ENCODE data around the gene AMBP.

Gene AMBP

DNA sequence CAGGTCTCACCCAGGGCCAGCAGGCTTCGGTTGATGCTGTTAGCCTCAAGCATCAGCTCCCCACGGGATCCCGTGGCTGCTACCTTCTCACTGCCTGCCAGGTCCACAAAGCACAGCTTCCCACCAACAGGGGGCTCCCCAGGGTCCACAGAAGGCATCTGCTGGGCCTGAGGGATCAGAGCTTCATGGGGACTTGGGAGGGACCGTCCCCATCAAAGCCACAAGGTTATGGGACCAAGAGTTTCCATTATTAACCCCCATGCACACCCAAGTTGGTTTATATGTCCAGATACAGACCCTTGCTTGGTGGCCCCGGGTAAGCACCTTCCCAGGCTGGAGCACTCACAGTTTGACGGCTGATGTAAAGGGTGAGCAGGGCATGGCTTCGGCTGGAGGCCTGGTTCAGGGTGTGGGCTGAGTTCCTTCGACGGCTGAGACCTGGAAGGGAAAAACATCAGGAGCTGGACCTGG lies 18.0 kb upstream of the AMBP start:
- H3K36me3 ChIP-seq = no peaks in the 10 kb centered on the region
- H3K4me1 ChIP-seq = no peaks in the 10 kb centered on the region
- DNase-seq = no peak
- H3K4me3 ChIP-seq (ENCODE audit: low read depth, low read length) = no peak overlapping the region
- H3K9me3 ChIP-seq = 0 out of 2 replicates have a peak, but pooled peaks cover 2% of the 10 kb centered on the region
- peak; percentile 39; the same call in 1 of the 2 replicates for TF ChIP-seq CTCF (IDR thresholded peaks at IDR 0.05; ENCODE audit: low read depth, low read length)
- H3K27me3 ChIP-seq = peaks cover 13% of the 10 kb centered on the region; the same call in 1 of the 2 replicates

DNA sequence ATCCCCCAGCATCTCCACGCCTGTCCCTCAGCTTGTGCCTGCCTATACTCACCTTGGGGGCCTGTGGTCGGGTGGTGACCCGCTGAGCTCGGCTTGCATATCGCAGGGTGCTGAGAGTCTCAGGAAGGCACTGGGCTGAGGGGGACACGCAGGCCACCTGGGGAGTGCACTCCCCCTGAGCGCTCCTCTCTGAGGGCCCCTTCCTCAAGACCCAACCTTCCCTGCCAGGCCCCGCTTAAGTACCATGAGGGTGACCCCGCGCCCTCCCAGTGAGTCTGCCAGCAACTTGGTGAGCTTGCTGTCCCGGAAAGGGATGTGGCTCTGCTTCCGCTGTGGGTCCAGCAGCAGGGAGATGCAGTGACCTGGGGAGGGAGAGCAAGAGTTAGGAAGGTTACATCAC lies 16.9 kb upstream of the AMBP start:
- no peaks in the 10 kb centered on the region for H3K36me3 ChIP-seq
- H3K9me3 ChIP-seq = 0 out of 2 replicates have a peak, but pooled peaks cover 2% of the 10 kb centered on the region
- no peaks in the 10 kb centered on the region for H3K4me1 ChIP-seq
- H3K4me3 ChIP-seq (ENCODE audit: low read depth, low read length) = no peak overlapping the region
- peaks cover 13% of the 10 kb centered on the region; the same call in 1 of the 2 replicates for H3K27me3 ChIP-seq
- TF ChIP-seq CTCF (IDR thresholded peaks at IDR 0.05; ENCODE audit: low read depth, low read length) = no peak
- DNase-seq = no peak

DNA sequence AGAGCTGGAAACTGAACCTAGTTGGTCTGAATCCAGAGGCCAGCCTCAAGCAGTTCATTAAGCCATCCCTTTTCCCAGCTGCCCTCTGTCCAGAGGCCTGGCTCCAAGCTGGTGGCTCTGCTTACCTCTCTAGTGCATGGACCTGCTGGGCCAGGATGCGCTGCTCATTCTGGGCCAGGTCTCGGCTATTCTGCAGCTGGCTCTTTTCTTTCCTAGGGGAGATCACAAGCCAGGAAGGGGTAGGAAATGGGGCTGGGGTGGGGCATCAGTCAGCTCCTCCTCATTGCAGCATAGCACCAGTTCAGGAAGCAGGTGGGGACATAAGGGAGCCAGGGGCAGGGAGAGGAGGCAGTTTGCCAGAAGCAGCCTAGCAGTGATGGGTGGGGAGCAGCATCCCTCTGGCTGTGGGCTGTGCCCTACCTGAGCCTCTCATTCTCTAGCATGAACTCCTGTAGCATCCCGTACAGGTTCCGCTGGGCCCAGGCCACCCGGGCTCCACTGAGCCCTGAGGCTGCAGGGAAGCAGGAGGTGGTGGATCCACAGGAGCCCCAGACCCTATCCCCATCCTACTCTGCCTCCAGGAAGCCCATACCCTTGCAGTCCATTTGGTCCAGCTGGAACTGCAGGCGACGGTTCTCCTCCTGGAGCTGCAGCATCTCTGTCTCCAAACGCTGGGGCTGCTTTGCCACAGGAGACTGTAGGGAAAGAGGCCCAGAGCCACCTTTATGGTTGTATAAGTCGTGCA lies 15.8 kb upstream of the AMBP start:
- H3K27me3 ChIP-seq = peaks cover 8% of the 10 kb centered on the region; the same call in 1 of the 2 replicates
- no peaks in the 10 kb centered on the region for H3K36me3 ChIP-seq
- no peak overlapping the region for H3K4me3 ChIP-seq (ENCODE audit: low read depth, low read length)
- H3K9me3 ChIP-seq = 0 out of 2 replicates have a peak, but pooled peaks cover 2% of the 10 kb centered on the region
- DNase-seq = no peak
- H3K4me1 ChIP-seq = no peaks in the 10 kb centered on the region
- no peak for TF ChIP-seq CTCF (IDR thresholded peaks at IDR 0.05; ENCODE audit: low read depth, low read length)

- no peaks in the 10 kb centered on the region for H3K36me3 ChIP-seq
- no peak overlapping the region for H3K4me3 ChIP-seq (ENCODE audit: low read depth, low read length)
- DNase-seq = no peak
- 0 out of 2 replicates have a peak, but pooled peaks cover 2% of the 10 kb centered on the region for H3K9me3 ChIP-seq
- H3K27me3 ChIP-seq = peaks cover 6% of the 10 kb centered on the region; the same call in 1 of the 2 replicates
- no peak for TF ChIP-seq CTCF (IDR thresholded peaks at IDR 0.05; ENCODE audit: low read depth, low read length)
- H3K4me1 ChIP-seq = no peaks in the 10 kb centered on the region
Observed at GRCh38 chr9:114093031-114093471, 15.0 kb upstream of the AMBP start.

DNA sequence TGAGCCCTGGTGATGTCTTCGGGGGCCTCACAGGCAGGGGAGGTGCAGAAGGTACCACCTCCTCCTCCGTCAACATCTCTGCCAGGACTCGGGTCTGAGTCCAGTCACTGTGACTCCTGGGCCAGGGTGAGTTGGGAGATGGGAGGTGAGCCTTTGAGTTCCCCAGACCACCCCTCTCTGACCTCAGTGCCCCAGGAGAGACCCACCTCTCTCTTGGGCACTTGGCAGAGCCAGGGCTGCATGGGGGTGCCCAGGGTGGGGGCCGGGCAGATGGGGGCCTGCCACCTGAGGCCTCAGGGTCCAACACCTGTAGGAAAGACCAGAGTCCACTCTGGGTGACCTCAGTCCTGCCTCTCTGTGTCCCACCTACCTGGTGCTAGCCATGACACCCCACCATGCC lies 14.2 kb upstream of the AMBP start:
- Histone ChIP-seq H3K4me3 (ENCODE audit: low read depth, low read length) (no peak overlapping the region), H3K27me3 (no peaks in the 10 kb centered on the region), H3K4me1 (no peaks in the 10 kb centered on the region), H3K36me3 (no peaks in the 10 kb centered on the region), H3K9me3 (no peaks in the 10 kb centered on the region; the same call in 1 of the 2 replicates)
- no peak for DNase-seq
- TF ChIP-seq CTCF (IDR thresholded peaks at IDR 0.05; ENCODE audit: low read depth, low read length) = no peak

DNA sequence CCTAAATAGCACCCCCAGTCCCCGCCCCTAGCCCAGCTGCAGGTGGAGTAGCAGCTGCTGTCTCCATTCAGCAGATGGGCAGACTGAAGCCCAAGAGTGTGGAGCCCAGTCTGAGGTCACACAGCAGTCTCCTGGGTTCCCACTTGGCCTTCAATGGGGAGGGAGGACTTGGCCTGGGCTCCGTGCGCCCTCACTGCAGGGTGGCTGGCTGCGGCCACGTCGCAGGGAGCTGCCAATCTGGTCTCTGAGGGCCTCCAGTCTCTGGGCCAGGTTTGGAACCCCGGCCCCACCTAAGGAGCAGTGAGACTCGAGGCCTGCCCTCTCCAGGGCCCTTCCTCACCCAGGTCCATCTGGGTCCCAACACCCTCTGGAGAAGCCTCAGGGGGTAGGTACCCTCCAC lies 13.6 kb upstream of the AMBP start:
- no peak for DNase-seq
- no peaks in the 10 kb centered on the region for H3K27me3 ChIP-seq
- H3K36me3 ChIP-seq = no peaks in the 10 kb centered on the region

More for the DNA sequence above, 13.6 kb upstream of the AMBP start:
- H3K9me3 ChIP-seq = no peaks in the 10 kb centered on the region; the same call in 1 of the 2 replicates
- H3K4me1 ChIP-seq = no peaks in the 10 kb centered on the region
- no peak for TF ChIP-seq CTCF (IDR thresholded peaks at IDR 0.05; ENCODE audit: low read depth, low read length)
- no peak overlapping the region for H3K4me3 ChIP-seq (ENCODE audit: low read depth, low read length)
